ENCODE results near the gene ABLIM2. TPM values are rescaled to one million over a fixed set of nuclear protein-coding genes. Genes with fewer than 3 reads are reported as not detected.

ABLIM2 gene
- total RNA-seq, 2 donors from 2014 or later: 5.7 to 11.2 TPM

DNA sequence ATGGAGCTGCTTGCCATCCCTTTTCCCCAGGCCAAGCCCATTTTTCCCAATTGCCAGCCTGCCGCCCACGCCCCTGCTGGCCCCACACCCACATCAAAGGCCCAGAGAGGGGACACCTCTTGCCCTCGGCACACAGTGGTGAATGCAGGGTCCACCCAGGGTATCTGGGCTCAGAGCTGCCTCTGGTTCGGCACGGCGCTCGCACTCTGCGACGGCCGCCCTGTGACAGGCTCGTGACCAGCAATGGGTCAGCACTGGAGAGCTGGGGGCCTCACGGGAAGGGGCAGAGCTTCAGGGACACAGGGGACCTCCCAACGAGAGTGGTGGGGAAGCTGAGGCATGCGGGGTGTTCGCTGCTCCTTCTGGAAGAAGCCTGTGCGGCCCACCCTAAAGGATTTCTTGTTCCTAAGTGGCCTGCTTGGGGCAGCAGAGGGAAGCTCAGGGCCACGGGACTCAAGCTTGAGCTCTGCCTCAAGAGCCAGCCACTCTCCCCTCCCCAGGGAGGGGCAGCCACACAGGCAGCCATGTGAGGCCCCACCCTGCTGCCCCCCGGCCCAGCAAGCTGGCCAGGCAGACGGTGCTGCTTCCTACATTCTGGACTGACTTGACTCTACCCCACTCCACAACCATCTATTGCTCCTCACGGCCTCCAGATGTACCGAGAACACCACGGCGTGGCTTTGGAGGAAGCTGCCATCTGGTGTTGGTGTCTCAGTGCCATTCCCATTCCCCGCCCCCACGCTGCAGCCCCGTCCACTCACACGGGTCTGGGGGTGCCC is 73.7 kb downstream of the ABLIM2 start:
- H3K27ac ChIP-seq: no peak overlapping the region
- H3K36me3 ChIP-seq: no peaks in the 10 kb centered on the region
- no peaks in the 10 kb centered on the region for H3K9me3 ChIP-seq
- H3K4me3 ChIP-seq: no peak overlapping the region
- no peaks in the 10 kb centered on the region for H3K27me3 ChIP-seq
- DNase-seq (ENCODE audit: low spot score): no peak
- peaks cover 0 to 36% of the 10 kb centered on the region in 2 donors for H3K4me1 ChIP-seq
- TF ChIP-seq, protein P1, sequence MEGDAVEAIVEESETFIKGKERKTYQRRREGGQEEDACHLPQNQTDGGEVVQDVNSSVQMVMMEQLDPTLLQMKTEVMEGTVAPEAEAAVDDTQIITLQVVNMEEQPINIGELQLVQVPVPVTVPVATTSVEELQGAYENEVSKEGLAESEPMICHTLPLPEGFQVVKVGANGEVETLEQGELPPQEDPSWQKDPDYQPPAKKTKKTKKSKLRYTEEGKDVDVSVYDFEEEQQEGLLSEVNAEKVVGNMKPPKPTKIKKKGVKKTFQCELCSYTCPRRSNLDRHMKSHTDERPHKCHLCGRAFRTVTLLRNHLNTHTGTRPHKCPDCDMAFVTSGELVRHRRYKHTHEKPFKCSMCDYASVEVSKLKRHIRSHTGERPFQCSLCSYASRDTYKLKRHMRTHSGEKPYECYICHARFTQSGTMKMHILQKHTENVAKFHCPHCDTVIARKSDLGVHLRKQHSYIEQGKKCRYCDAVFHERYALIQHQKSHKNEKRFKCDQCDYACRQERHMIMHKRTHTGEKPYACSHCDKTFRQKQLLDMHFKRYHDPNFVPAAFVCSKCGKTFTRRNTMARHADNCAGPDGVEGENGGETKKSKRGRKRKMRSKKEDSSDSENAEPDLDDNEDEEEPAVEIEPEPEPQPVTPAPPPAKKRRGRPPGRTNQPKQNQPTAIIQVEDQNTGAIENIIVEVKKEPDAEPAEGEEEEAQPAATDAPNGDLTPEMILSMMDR (IDR thresholded peaks at IDR 0.05): no peak

DNA sequence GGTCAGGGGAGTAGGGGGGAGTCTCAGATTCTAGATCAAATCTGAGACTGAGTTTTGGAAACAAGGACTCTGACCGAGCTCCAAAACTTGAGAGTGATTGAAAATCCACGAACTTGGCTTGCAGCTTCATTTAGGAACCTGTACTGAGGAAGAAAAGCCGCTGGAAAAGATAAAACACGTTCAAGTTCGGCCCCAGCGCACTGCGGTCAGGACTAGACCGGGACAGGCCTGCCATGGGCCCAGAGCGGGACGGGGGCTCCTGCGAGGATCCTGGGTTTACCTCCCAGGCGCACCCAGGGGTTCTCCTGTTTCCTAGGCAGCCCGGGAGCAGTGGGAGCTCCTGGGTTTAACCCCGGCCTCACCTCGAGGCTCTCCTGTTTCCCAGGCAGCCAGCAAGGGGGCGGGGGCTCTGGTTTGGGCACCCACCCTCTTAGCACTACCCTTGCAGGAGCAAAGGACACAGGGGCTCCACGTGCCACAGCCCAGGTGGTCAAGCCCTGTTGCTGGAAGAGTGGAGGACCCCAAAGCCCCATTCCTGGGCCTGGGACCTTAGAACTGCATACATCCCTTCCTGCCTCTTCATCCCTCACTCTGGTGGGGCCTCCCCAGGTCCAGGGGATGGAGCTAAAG is 74.5 kb downstream of the ABLIM2 start:
- no peaks in the 10 kb centered on the region for H3K9me3 ChIP-seq
- H3K4me1 ChIP-seq: peaks cover 0 to 41% of the 10 kb centered on the region in 2 donors
- no peaks in the 10 kb centered on the region for H3K27me3 ChIP-seq
- no peaks in the 10 kb centered on the region for H3K36me3 ChIP-seq
- no peak for DNase-seq (ENCODE audit: low spot score)
- no peak overlapping the region for H3K4me3 ChIP-seq
- TF ChIP-seq, protein P1 (IDR thresholded peaks at IDR 0.05): no peak
- no peak overlapping the region for H3K27ac ChIP-seq

DNA sequence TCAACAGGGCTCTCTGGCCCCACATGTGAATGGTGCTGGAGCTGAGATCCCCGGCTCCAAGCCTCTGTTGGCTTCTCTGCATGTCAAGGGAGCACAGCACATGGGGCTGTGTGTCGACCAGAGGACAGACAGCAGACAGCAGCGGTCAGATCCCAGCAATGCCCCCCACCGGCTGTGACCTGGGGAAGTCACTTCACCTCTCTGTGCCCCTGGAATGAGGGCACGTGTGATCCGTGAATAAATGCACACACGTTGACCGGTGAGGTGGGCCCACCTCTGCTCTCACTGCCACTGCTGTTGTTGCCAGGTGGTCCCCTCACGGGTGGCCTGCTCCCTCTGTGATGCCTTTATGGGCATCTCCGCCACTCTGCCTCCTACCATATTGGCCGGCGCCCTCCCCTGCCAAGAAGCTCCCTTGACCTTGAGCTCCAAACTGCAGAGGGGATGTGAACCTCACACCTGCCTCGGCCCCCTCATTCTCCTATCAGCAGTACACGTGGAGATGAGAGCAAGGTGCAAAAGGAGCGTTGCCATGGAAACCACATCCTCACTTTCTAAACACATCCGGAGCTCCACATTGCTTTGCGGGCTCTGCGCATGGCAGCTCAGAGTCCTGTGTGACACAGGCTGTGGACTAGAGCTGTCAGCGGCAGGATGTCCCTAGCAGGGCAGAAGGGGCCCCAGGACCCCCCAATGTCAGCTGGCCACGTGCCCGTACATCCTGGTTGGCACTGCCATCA is 75.4 kb downstream of the ABLIM2 start:
- Histone ChIP-seq H3K27me3 (no peaks in the 10 kb centered on the region), H3K27ac (no peak overlapping the region), H3K4me3 (no peak overlapping the region), H3K4me1 (peaks cover 0 to 50% of the 10 kb centered on the region in 2 donors), H3K9me3 (no peaks in the 10 kb centered on the region), H3K36me3 (no peaks in the 10 kb centered on the region)
- no peak for DNase-seq (ENCODE audit: low spot score)
- TF ChIP-seq, protein P1 (IDR thresholded peaks at IDR 0.05): no peak

DNA sequence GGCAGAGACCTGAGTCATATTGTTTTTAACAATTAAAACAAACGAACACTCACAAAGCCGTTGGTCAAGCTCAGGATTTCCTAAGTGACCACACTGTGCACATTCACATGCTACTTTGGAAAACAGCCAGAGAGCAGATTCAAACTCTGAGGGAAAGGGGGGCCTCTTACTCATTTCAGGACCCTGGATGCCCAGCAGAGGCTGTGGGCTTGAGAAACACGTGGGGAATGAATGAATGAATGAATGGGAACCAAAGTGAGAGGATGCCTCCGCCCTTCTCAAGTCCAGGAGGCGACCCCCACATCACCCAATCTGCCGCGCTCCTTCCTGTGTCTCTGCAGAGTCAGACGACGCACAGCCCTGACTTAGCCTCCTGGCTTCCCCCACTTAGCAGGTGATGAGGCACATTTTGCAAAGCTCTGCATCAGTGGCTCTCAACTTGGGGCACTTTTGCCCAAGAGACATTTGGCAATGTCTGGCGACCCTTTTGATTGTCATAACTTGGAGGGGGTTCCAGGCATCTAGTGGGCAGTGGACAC is 76.0 kb downstream of the ABLIM2 start:
- Histone ChIP-seq H3K4me3 (no peak overlapping the region), H3K9me3 (no peaks in the 10 kb centered on the region), H3K27me3 (no peaks in the 10 kb centered on the region), H3K4me1 (peaks cover 0 to 53% of the 10 kb centered on the region in 2 donors), H3K27ac (no peak overlapping the region), H3K36me3 (no peaks in the 10 kb centered on the region)
- TF ChIP-seq, protein P1 (IDR thresholded peaks at IDR 0.05): no peak
- no peak for DNase-seq (ENCODE audit: low spot score)

DNA sequence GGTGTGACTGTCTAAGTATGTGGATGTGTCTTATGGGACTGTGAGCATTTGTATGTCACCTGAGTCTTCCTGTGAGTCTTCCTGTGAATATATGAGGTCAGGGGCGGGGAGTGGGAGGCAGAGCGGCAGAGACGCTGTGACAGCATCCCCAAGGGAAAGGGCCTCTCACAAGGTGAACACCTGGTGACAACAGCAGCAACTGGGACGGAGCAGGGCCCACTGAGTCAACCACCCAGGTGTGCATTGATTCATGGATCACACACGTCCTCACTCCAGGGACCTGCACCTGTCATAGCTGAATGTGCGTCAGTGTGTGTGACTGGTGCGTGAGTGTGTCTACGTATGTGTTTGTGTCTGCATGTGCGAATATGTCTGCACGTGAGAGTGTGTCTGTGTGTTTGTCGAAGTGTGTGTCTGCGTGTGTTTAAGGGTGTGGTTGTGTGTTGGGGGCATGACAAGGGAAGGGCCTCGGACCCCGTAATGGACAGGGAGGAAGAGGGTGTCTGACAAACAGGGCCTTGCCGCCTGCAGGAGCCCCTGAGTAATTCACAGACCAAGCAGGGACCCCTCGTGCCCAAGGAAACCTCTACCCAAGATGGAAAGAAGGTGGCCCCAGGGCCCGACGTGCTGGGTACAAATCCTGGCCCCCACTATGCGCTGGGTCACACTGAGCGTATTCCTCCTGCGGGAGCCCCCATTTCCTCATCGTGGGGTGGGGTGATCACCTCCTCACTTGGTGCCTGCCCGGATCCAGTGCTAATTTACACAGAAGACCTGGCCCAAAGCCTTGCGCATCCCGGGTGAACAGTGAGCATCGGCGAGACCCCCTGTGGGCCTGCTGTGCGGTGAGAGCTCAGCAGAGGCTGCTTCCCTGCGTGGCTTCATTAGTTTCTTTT is 76.7 kb downstream of the ABLIM2 start:
- TF ChIP-seq, protein P1 (IDR thresholded peaks at IDR 0.05): no peak
- Histone ChIP-seq H3K27ac (no peak overlapping the region), H3K4me3 (no peak overlapping the region), H3K9me3 (no peaks in the 10 kb centered on the region), H3K36me3 (no peaks in the 10 kb centered on the region), H3K4me1 (peaks cover 0 to 49% of the 10 kb centered on the region in 2 donors), H3K27me3 (no peaks in the 10 kb centered on the region)
- no peak for DNase-seq (ENCODE audit: low spot score)
